OCI-LY3 (cell line): Measurements from ENCODE around the gene RBL1.

Experiments used
- EZH2phosphoT487 ChIP-seq: fragments of 200-600 bp; shearing (Covaris generic); IDR thresholded peaks from 2 replicates; pipeline ENCODE4 v1.6.1; 2018; ENCODE audit warnings: antibody characterized with exemption, mixed run types, low read depth
- TF ChIP-seq, protein P1 (sequence below): fragments of 200-600, 300-600 bp; sonication (generic); IDR thresholded peaks from 2 replicates; pipeline ENCODE4 v1.5.1; 2014; ENCODE audit warnings: antibody characterized with exemption, low read length, low read depth

- TF ChIP-seq, protein P1, sequence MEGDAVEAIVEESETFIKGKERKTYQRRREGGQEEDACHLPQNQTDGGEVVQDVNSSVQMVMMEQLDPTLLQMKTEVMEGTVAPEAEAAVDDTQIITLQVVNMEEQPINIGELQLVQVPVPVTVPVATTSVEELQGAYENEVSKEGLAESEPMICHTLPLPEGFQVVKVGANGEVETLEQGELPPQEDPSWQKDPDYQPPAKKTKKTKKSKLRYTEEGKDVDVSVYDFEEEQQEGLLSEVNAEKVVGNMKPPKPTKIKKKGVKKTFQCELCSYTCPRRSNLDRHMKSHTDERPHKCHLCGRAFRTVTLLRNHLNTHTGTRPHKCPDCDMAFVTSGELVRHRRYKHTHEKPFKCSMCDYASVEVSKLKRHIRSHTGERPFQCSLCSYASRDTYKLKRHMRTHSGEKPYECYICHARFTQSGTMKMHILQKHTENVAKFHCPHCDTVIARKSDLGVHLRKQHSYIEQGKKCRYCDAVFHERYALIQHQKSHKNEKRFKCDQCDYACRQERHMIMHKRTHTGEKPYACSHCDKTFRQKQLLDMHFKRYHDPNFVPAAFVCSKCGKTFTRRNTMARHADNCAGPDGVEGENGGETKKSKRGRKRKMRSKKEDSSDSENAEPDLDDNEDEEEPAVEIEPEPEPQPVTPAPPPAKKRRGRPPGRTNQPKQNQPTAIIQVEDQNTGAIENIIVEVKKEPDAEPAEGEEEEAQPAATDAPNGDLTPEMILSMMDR, result no peak
- no peak for TF ChIP-seq EZH2phosphoT487
These were observed 63.7 kb downstream of the RBL1 start for GRCh38 chr20:37032077-37032476.
